NCI-H187 treated with DMSO at 0.1 percent for 48 hours (cell line): Measurements from ENCODE around the gene RFPL4A.
"Not testable (repeated sequence)": the region's sequence is repeated elsewhere in the genome, so short reads cannot be mapped to it uniquely, and the experiment has no call there.

Source experiments
- DNase-seq: peaks from one replicate; lab custom pipeline; 2025; lab: John Stamatoyannopoulos, UW

RFPL4A gene

GRCh38 chr19:55758797-55759196, at the start of gene RFPL4A:
Gene RFPL4A (plus strand): TSS chr19:55759097. CDS start chr19:55761801, 2,704 bp downstream.
- not testable (repeated sequence) for DNase-seq

DNA sequence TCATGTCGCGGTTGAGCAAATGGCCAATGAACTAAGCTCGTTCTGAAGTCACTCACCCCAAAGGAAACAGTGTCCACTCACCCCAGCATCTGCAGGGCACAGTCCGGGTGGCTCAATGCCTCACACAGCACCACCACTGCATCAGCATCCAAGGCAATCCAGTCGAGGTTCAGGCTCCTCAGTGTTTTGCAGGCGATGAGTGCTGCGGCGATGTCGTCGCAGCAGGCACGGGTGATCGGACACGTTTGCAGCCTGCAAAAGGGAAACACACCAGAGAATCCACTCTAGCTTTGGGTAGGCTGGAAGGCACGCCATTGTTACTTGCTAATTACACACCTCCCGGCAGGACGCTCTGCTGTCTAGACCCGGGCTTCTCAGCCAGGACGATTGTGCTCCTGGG, 47.2 kb upstream of the RFPL4A start:
- DNase-seq = no peak

- DNase-seq = no peak
These were observed 45.9 kb upstream of the RFPL4A start for GRCh38 chr19:55712804-55713631.

DNA sequence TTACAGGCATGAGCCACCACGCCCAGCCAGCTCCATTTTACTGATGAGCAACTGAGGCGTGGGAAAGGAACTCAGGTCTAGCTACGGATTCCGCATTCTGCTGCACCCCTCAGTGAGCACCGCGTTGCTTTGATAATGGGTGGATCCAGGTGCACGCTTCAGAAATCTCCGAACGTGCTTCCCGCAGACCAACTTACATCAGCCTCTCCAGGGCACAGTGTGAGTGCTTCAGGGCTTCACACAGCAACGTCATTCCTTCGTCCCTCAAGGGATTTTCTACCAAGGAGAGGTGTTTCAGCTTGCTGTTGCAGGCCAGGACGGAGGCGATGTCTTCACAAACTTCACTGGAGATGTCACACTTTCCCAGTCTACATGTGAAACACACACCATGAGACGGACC, 42.4 kb upstream of the RFPL4A start:
- DNase-seq = no peak

DNA sequence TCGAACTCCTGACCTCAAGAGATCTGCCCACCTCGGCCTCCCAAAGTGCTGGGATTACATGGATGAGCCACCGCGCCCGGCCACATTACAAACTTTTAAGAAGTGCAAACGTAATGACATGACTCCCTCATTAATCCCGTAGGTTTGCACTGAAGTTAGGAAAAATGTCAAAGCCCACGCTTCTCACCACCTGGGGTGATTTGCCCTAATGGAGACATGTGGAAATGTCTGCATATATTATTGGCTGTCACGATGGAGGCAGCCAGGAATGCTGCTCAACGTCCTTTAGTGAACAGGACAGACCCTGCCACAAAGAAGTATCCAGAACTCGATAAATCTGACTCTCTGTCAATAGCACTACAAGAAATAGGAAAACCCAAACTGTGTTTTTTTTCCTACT, 41.6 kb upstream of the RFPL4A start:
- no peak for DNase-seq

DNA sequence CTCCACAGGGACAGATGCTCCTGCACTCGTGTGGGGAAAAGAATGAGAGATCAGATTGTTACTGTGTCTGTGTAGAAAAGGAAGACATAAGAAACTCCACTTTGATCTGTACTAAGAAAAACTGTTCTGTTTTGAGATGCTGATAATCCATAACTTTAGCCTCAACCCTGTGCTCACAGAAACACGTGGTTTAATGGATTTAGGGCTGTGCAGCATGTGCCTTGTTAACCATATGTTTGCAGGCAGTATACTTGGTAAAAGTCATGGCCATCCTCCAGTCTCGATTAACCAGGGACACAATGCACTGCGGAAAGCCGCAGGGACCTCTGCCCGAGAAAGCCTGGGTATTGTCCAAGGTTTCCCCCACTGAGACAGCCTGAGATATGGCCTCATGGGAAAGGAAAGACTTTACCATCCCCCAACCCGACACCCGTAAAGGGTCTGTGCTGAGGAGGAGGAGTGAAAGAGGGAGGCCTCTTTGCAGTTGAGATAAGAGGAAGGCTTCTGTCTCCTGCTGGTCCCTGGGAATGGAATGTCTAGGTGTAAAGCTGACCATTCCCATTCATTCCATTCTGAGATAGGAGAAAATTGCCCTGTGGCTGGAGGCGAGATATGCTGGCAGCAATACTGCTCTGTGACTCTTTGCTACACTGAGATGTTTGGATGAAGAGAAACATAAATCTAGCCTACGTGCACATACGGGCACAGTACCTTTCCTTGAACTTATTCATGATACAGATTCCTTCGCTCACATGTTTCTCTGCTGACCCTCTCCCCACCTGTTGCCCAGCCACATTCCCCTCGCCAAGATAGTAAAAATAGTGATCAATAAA, 40.8 kb upstream of the RFPL4A start:
- DNase-seq = not testable (repeated sequence)

- DNase-seq = no peak
These were observed 38.6 kb upstream of the RFPL4A start for GRCh38 chr19:55720214-55720746.

- DNase-seq = no peak
These were observed 38.1 kb upstream of the RFPL4A start for GRCh38 chr19:55720801-55721200.

GRCh38 chr19:55723491-55723890, 35.4 kb upstream of the RFPL4A start:
- DNase-seq = no peak

GRCh38 chr19:55730378-55730777, 28.5 kb upstream of the RFPL4A start:
- not testable (repeated sequence) for DNase-seq

GRCh38 chr19:55738302-55738701, 20.6 kb upstream of the RFPL4A start, which contains the start of gene NLRP9:
Gene NLRP9 (minus strand): TSS chr19:55738402. CDS start chr19:55738374, 28 bp downstream.
- no peak for DNase-seq

- no peak for DNase-seq
These were observed 8.2 kb upstream of the RFPL4A start for GRCh38 chr19:55750715-55751114.

GRCh38 chr19:55753401-55753800, 5.5 kb upstream of the RFPL4A start:
- DNase-seq = no peak

DNA sequence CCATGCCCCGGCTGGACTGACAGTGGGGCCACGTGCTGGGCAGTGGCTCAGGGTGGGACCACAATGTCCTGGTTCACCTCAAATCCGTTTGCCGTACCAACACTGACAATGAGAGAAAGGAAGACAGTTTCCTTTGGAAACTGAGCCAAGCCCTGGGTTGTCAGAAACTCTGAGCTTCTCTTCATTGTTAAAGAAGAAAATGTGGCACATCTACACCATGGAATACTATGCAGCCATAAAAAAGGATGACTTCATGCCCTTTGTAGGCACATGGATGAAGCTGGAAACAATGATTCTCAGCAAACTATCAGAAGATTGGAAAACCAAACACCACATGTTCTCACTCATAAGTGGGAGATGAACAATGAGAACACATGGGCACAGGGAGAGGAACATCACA, 2.1 kb upstream of the RFPL4A start:
- not testable (repeated sequence) for DNase-seq

DNA sequence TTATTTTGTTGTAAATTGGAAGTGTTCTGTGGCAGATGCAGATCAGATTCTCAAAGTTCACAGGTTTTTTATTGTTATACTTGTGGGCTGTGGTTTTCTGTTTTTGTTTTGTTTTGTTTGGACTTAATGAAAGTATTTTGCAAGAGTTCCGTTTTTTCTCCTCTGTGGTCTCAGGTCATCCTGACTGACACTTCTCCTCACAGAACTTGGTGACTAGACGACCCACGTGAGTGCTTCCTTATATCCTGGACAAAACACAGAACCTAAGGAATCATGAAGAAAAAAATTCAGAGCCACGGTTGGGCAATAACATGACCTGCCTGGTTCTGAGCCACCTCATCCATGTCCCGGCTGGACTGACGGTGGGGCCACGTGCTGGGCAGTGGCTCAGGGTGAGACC, 7.6 kb downstream of the RFPL4A start:
- no peak for DNase-seq

DNA sequence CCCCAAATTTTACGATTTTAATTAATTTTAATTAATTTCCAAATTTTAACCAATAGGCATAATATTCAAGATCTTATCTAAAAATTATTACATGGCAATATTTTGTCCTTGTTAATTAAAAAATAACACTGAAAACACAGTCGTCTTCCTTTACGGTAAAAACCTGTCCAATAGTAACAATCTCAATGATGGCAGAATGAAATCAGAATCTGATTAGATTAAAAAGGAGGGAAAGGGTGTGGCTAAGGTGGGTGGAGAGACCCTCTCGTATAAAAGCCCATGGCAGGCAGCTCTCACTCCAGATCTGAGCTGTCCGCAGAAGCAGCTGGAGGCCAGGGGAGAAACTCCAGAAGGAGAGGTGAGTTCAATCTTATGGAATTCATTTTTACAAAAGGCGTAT, 9.9 kb downstream of the RFPL4A start, which contains the start of gene RFPL4AL1:
Gene RFPL4AL1 (plus strand): TSS at position 301 of the 400 bp plus-strand sequence. CDS start 2,687 bp downstream, outside the sequence.
- not testable (repeated sequence) for DNase-seq

GRCh38 chr19:55769632-55770031, 10.7 kb downstream of the RFPL4A start:
- DNase-seq = not testable (repeated sequence)

DNA sequence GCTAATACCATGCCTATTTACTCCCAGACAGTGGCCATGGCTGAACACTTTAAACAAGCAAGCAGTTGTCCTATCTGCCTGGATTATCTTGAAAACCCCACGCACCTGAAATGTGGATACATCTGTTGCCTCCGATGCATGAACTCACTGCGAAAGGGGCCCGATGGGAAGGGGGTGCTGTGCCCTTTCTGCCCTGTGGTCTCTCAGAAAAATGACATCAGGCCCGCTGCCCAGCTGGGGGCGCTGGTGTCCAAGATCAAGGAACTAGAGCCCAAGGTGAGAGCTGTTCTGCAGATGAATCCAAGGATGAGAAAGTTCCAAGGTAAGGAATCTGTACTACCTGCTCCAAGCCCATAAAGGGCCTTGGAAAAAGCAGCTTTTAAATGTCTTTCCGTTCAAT, 18.6 kb downstream of the RFPL4A start:
- DNase-seq = no peak

- DNase-seq = no peak
These were observed 19.4 kb downstream of the RFPL4A start for GRCh38 chr19:55778331-55778730.

DNA sequence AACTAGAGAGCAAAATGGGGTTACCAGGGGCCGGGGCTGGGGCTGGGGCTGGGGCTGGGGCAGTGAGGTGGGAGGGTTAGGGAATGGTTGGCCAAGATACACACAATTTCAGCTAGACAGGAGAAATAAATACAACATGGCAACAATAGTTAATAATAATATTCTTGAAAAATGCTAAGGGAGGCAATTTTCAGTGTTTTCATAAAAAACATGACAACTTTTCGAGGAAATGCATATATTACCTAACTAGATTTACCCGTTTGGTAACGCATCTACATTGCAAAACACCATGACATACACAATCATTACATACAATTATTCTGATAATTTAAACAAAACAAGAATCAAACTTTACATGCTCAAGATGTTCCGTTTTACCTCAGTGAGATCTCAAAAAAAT, 22.2 kb downstream of the RFPL4A start:
- no peak for DNase-seq

DNA sequence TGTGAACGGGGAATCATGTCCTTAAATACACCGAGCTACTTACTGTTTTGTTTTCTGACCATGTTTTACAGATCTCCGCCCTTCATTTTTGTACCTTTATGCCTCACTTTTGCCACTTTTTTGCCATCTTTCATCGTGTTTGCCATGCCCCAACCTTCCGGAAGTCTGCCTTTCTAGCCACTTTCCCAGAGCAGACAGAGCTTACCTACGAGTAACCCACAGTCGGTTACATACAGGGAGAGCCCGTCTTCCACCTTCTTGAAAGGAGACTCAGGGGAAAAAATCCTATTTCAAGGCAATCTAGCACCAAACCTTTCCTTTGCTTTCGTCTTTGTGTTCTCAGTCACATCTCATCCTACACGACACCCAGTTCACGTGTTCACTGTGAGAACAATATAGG, 36.1 kb downstream of the RFPL4A start:
- no peak for DNase-seq

DNA sequence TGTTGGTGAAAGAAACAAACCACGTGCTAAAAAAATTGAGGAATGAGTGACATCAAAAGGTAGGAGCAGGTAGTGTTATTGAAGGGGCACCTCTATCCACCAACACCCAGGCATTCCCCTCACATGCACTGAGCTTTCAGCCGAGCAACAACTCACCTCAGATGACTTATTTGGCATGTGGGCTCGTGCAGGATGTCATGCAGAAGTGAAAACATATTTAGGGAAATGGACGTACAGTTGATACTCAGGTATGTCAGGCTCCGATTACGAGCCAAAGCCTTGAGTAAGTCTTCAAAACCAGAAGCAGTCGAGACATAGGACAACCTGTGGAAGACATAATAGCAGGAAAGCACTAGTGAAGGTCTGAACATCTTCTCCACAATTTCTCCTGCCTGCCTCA, 42.5 kb downstream of the RFPL4A start:
- no peak for DNase-seq

DNA sequence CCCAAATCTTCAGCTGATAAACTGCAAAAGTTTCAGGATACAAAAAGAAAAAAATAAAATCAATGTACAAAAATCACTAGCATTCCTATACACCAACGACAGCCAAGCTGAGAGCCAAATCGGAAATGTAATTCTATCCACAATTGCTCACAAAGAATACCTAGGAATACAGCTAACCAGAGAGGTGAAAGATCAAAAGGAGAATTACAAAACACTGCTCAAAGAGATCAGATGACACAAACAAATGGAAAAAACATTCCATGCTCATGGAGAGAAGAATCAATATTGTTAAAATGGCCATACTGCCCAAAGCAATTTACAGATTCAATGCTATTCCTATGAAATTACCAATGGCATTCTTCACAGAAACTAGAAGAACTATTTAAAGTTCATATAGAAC, 43.4 kb downstream of the RFPL4A start:
- no peak for DNase-seq
